K562 treated with DMSO at 1 percent for 48 hours (cell line): Measurements from ENCODE around the gene DOCK7. TPM values are rescaled to one million over a fixed set of nuclear protein-coding genes. Genes with fewer than 3 reads are reported as not detected.

Experiments used
- total RNA-seq: library from RNA; unstranded; fragments of 300-600 nt; gene quantifications from 2 replicates; pipeline ENCODE4 v1.2.3, GENCODE V29; 2022; ENCODE audit warnings: low replicate concordance; ENCODE audit errors: extremely low read depth

The DOCK7 gene
- total RNA-seq, result not detected in 2 replicates

GRCh38 chr1:62687903-62688686 lies at the start of gene DOCK7:
DOCK7 (minus strand) TSS chr1:62688386; CDS start chr1:62688264, 122 bp downstream.

GRCh38 chr1:62597281-62597680 lies 90.9 kb downstream of the DOCK7 start, which contains the start of gene ANGPTL3:
ANGPTL3 (plus strand) TSS chr1:62597520; CDS start chr1:62597567, 47 bp downstream.

GRCh38 chr1:62436466-62437272 lies 251.5 kb downstream of the DOCK7 start, which contains the start of gene USP1:
USP1 (plus strand) TSS chr1:62437049; CDS start chr1:62439868, 2,819 bp downstream.

Other genes starting within 250 kb of the DOCK7 start
- gene ANGPTL3, start 90.9 kb downstream of the DOCK7 start, total RNA-seq, result not detected in 2 replicates
- not detected in 2 replicates for gene ATG4C, start 95.7 kb upstream of the DOCK7 start, total RNA-seq